Middle frontal gyrus (tissue), 1 donor: ENCODE results near the gene ZNF254.
"Not testable (repeated sequence)": the region's sequence is repeated elsewhere in the genome, so short reads cannot be mapped to it uniquely, and the experiment has no call there.

Source experiments
- DNase-seq: peaks from one replicate; pipeline ENCODE4 v3.0.0-alpha.2; 2015; ENCODE audit warnings: low spot score; ENCODE audit errors: extremely low spot score

The ZNF254 gene

GRCh38 chr19:24071078-24071477 is 15.9 kb upstream of the ZNF254 start:
- no peak for DNase-seq

GRCh38 chr19:24072720-24073119 is 14.3 kb upstream of the ZNF254 start:
- DNase-seq: no peak

DNA sequence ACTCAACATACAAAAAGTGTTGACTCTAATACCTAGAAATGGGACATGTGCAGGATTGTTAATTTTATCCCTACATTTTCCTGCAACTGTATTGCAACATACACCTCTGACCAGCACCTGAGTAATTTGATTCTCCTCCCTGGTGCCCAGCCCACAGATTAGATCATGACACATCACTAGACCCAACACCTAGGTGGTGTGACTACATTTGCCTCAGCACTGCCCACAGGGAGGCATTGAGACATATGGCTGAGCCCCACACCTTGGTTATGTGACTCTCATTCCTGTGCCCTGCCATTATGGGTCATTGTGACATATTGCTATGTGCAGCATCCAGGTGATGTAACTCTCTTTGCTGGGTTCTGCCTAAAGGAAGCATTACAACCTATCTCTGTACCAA is 13.2 kb upstream of the ZNF254 start:
- no peak for DNase-seq

DNA sequence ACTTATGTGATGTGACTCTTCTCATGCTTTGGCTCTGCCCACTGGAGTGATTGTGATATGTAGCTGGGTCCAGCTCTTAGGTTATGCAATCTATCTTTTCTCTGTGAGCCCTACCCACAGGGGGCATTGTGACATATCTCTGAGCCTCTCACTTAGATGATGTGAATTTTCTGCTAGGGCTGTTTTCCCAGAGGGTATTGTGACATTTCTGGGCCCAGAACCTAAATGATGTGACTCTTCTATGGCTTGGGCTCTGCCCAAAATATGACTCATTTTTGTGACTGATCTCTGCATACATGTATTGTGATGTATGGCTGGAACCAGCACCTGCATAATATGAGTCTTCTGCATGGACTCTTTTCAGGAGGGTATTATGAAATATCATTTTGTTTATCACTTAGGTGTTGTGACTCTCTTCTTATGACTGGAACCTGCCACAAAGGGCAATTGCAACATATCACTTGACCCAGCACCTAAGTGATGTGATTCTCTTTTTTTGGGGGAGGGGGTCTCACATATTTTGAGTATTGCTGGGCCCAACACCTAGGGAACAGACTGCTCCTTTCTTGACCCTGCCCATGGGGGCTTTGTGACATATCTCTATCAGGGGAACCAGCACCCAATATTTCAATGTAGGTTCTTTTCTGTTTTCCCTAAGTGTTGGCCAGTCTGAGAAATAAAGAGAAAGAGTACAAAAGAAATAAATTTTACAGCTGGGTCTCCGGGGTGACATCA is 12.1 kb upstream of the ZNF254 start:
- DNase-seq: no peak

DNA sequence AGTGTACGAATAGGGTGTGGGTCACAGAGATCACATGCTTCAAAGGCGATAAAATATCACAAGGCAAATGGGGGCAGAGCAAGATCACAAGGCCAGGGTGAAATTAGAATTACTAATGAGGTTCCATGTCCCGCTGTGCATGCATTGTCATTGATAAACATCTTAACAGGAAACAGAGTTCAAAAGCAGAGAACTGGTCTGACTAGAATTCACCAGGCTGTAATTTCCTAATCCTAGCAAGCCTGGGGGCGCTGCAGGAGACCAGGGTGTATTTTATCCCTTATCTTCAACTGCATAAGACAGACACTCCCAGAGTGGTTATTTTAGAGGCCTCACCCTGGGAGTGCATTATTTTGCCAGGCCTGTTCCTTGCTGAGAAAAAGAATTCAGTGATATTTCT is 11.5 kb upstream of the ZNF254 start:
- DNase-seq: not testable (repeated sequence)

- DNase-seq: no peak
These were observed 8.3 kb upstream of the ZNF254 start for GRCh38 chr19:24078680-24079079.

DNA sequence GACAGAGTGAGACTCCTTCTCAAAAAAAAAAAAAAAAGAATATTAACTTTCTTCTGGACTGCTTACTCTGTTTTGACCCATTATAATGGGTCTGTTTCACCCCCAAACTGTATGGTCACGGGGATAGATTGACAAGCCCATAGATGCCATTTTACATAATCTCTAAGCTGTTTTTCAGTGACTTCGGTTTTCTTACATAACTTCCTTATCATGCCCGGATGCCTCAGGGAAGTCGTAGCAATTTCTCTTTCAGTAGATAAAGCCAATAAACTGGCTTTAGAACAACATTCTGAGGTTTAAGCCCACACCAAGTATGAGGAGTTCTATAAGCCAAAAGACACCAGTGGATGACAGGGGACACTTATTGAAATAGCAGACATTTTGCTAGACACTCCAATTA is 5.9 kb upstream of the ZNF254 start:
- DNase-seq: no peak

DNA sequence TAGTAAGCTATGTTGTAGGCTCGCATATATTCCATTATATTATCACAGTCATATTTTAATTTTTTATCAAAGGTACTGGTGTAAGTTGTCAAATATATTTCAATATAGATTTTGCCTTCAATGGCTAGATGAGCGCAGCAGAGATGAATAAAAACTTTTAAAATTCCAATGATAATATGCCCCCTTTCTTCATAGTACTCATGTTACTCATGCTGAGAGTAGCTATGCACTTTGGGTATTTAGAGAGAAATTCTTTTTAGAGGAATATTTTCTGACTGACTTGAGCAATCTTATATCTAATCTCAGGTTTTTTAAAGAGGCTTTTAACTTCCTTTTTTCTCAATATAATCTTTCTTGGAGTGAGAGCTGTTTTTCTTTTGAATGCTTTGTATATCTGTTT is 11.4 kb downstream of the ZNF254 start:
- DNase-seq: no peak

GRCh38 chr19:24099829-24100228 is 12.8 kb downstream of the ZNF254 start:
- no peak for DNase-seq

GRCh38 chr19:24100597-24100996 is 13.6 kb downstream of the ZNF254 start:
- DNase-seq: not testable (repeated sequence)

- DNase-seq: no peak
These were observed 14.6 kb downstream of the ZNF254 start for GRCh38 chr19:24101459-24102115.

DNA sequence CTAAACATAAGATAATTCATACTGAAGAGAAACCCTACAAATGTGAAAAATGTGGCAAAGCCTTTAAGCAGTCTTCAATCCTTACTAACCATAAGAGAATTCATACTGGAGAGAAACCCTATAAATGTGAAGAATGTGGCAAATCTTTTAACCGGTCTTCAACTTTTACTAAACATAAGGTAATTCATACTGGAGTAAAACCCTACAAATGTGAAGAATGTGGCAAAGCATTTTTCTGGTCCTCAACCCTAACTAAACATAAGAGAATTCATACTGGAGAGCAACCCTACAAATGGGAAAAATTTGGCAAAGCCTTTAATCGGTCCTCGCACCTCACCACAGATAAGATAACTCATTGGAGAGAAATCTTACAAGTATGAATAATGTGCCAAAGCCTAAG is 40.6 kb downstream of the ZNF254 start:
- DNase-seq: no peak

- DNase-seq: no peak
These were observed 53.1 kb downstream of the ZNF254 start for GRCh38 chr19:24140099-24140498.

DNA sequence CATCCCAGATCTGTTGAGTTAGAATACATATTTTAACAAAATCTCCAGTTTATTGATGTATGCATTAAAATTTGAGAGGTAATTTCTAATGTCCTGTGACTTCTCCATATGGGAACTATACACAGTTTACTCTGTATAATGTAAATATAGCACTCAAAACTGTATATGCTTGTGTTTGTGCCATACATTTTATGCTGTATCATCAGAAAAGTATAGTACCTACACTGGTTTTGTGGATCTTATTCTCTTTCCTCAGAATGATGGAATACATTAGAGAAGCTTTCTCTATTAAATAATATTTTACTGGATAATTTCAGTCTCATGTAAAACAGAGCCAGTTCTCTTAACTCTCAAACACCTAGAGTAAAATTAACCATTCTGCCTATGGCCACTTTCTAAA is 53.6 kb downstream of the ZNF254 start:
- DNase-seq: no peak

DNA sequence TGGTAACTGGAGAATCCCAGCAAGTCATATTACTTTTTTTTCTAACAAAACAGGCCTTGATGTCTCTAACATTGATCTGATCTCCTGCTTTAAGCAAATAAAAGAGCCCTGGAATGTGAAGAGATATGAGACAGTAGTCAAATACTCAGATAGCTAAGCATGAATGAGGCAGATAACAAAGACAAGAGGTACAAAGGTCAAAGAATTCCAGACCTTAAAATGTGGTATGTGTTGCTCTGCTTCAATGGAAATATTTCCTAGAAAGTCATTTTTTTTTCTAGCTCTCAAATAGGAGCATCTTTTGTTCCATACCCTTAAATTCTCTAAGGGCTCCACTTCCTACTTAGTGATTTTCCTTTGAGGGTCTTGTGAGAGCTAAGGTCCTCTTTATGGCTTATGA is 54.6 kb downstream of the ZNF254 start:
- DNase-seq: no peak

GRCh38 chr19:24142771-24143170 is 55.8 kb downstream of the ZNF254 start:
- DNase-seq: no peak

DNA sequence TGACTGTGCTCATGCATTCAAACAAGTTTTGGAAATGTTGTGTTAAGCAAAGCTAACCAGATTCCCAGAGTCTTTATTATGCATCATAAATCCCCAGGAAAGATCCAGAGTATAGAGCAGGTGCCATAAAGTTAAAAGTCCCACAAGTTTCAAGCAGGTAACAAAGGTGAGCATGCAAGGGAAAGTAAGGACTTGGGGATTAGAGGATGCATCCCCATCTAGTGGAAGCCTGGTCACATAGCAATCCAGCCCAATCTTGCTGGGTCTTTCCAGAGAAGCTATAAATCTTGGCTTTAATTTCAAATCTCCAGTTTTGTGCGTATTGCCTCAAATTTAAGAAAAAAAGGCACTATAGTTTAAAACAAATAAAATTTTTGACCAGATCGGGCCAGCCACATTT is 72.7 kb downstream of the ZNF254 start:
- DNase-seq: no peak

- DNase-seq: no peak
These were observed 79.1 kb downstream of the ZNF254 start for GRCh38 chr19:24166055-24166454.

- DNase-seq: no peak
These were observed 86.9 kb downstream of the ZNF254 start for GRCh38 chr19:24173882-24174281.

GRCh38 chr19:24177686-24178085 is 90.7 kb downstream of the ZNF254 start:
- DNase-seq: no peak

GRCh38 chr19:24178207-24178606 is 91.2 kb downstream of the ZNF254 start:
- DNase-seq: no peak
